Measurements from ENCODE around the gene UBFD1.
"Not testable (repeated sequence)": the region's sequence is repeated elsewhere in the genome, so short reads cannot be mapped to it uniquely, and the experiment has no call there.

Gene UBFD1, protein sequence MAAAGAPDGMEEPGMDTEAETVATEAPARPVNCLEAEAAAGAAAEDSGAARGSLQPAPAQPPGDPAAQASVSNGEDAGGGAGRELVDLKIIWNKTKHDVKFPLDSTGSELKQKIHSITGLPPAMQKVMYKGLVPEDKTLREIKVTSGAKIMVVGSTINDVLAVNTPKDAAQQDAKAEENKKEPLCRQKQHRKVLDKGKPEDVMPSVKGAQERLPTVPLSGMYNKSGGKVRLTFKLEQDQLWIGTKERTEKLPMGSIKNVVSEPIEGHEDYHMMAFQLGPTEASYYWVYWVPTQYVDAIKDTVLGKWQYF

DNA sequence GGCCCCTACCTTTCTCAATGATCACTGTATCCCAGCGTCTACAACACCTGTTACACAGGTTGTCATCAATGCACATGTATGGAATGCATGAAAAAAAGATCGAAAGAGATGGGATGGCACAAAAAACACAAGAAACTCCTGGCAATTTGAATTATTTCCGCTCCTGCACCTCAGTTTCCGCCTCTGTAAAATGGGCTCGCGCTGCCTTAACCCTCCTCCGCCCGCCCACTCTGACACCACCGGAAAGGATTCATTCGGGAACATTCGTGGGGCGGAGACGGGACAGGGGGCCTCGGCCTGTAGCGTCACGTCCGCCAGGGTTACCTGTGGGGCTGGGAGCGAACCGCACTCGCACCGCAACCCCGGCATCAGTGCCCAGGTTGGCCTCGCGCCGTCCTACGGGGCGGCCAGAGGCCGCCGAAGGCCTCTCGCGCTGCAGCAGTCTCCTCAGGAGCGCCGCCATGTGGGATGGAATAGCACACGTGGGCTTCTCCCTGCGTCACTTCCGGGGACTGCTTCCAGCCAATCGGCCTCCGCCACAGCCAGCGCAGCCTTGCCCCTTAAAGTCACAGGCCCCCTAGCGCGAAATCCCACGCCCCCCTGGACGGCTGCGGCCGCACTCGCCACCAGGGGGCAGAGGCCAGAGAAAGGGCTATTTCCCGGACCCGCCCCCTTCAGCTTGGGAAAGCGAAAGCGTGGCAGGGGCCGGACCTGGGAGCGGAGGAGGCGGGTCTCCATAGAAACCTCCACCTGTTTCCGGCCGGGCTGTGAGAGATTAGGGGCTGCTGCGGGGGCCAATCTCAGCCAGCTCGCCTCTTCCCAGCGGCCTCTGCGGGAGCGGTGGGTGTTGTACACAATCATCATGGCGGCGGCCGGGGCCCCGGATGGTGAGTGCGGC lies at the start of gene UBFD1, which contains the start of gene EARS2:
TSS of gene UBFD1 (plus strand) at position 847 of the 898 bp plus-strand sequence. CDS start at position 863, 16 bp downstream.
TSS of gene EARS2 (minus strand) at position 470 of the 898 bp plus-strand sequence. CDS start at position 463, 7 bp downstream.
- H3K4me3 ChIP-seq (ENCODE audit: low read depth in 1 of 2, low read length in 2 of 2): peak within 1 kb of the TSS; percentile 87 to 94
- no peaks in the 10 kb centered on the region for H3K9me3 ChIP-seq (ENCODE audit: control insufficient read depth in 1 of 2, low read length in 2 of 2)
- H3K27me3 ChIP-seq (ENCODE audit: low read depth, low read length): no peaks in the 10 kb centered on the region
- peak within 1 kb of the TSS; percentile 92 for H3K27ac ChIP-seq (ENCODE audit: low read length)
- peaks cover 25 to 42% of the 10 kb centered on the region in 2 donors for H3K36me3 ChIP-seq (ENCODE audit: control insufficient read depth in 1 of 2, insufficient read depth in 2 of 2, low read length in 2 of 2)
- peaks cover 0 to 38% of the 10 kb centered on the region in 2 donors for H3K4me1 ChIP-seq (ENCODE audit: control insufficient read depth in 1 of 2, insufficient read depth in 2 of 2, low read length in 2 of 2)

DNA sequence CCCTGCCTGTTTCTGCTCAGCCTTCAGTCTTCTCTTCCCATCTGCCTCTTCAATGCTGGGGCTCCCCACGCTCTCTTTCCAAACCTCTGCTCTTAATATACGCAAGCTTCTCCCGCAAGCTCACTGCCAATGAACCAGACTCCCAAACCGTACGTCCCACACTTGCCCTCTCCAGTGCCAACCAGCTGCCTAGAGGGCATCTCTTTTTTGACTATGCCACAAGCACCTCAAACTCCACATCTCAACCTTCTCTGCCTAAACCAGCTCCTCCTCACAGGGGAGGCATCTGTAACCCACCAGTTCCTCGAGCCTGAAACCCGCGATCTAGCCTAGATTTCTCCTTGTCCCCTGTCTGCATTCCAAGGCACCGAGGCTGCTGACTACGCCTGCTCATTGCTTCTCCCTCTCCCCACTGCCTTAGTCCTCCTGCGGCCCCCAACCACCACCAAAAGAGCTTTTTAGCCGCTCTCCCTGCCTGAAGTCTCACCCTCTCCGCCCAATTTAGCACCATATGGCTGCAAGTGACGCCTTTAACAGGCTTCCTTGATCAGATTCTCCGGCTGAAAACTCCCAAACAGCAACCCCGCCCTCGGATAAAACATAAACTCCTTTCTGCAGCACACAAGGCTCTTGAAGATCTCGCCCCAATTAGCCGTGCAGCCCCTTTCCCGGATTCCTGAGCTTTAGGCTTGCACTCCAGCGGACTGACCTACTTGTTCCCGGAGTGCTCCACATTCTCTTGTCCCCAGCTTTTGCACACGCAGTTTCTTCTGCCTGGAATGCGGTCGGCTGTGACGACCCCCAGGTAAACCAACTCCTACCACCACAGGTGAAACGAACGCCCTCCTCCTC lies 48.7 kb upstream of the UBFD1 start:
- Histone ChIP-seq H3K27ac (ENCODE audit: low read length) (peak overlapping the region; percentile 36), H3K4me3 (ENCODE audit: low read depth in 1 of 2, low read length in 2 of 2) (peak overlapping the region; percentile 68 to 73), H3K4me1 (ENCODE audit: control insufficient read depth in 1 of 2, insufficient read depth in 2 of 2, low read length in 2 of 2) (peaks cover 3 to 33% of the 10 kb centered on the region in 2 donors), H3K27me3 (ENCODE audit: low read depth, low read length) (no peaks in the 10 kb centered on the region), H3K36me3 (ENCODE audit: control insufficient read depth in 1 of 2, insufficient read depth in 2 of 2, low read length in 2 of 2) (no peaks in the 10 kb centered on the region), H3K9me3 (ENCODE audit: control insufficient read depth in 1 of 2, low read length in 2 of 2) (no peaks in the 10 kb centered on the region)

DNA sequence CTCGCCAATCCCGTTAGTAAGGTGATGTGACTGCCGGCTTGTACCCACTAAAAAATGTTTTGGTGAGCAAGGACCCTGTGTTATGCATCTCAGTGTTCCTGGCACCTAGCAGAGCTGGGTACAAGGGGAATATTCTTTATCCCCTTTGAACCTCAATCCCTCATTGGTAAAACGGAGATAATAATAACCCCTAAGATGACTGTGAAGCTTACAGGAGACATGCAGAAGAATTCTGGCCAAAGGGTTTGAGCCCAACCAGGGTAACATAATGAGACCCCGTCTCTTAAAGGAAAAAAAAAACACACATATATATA lies 48.1 kb upstream of the UBFD1 start:
- peak overlapping the region; percentile 36 for H3K27ac ChIP-seq (ENCODE audit: low read length)
- peak overlapping the region; percentile 68 to 73 for H3K4me3 ChIP-seq (ENCODE audit: low read depth in 1 of 2, low read length in 2 of 2)
- peaks cover 3 to 33% of the 10 kb centered on the region in 2 donors for H3K4me1 ChIP-seq (ENCODE audit: control insufficient read depth in 1 of 2, insufficient read depth in 2 of 2, low read length in 2 of 2)
- no peaks in the 10 kb centered on the region for H3K27me3 ChIP-seq (ENCODE audit: low read depth, low read length)
- peaks cover 0 to 2% of the 10 kb centered on the region in 2 donors for H3K36me3 ChIP-seq (ENCODE audit: control insufficient read depth in 1 of 2, insufficient read depth in 2 of 2, low read length in 2 of 2)
- no peaks in the 10 kb centered on the region for H3K9me3 ChIP-seq (ENCODE audit: control insufficient read depth in 1 of 2, low read length in 2 of 2)

DNA sequence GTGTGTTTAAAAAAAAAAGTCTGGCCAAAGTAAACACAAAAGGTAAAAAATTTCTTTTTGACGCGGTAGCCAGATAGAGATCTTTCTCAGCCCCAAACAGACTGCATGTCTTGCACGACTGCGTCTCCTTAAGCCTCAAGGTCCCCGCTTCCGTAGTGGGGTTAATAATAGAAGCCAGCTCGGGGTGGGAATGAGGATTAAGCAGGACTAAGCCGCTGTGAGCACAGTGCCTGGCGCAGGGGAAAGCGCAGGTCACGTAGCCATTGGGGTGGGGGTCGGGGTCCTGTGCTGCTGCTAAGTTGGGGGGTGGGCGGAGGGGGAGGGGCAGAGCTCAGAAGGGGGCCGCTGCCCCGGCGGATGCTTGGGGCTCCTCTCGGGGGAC lies 47.8 kb upstream of the UBFD1 start:
- Histone ChIP-seq H3K4me1 (ENCODE audit: control insufficient read depth in 1 of 2, insufficient read depth in 2 of 2, low read length in 2 of 2) (peaks cover 3 to 30% of the 10 kb centered on the region in 2 donors), H3K4me3 (ENCODE audit: low read depth in 1 of 2, low read length in 2 of 2) (peak overlapping the region; percentile 68 to 73), H3K27ac (ENCODE audit: low read length) (peak overlapping the region; percentile 36), H3K9me3 (ENCODE audit: control insufficient read depth in 1 of 2, low read length in 2 of 2) (no peaks in the 10 kb centered on the region), H3K36me3 (ENCODE audit: control insufficient read depth in 1 of 2, insufficient read depth in 2 of 2, low read length in 2 of 2) (peaks cover 0 to 6% of the 10 kb centered on the region in 2 donors), H3K27me3 (ENCODE audit: low read depth, low read length) (no peaks in the 10 kb centered on the region)

DNA sequence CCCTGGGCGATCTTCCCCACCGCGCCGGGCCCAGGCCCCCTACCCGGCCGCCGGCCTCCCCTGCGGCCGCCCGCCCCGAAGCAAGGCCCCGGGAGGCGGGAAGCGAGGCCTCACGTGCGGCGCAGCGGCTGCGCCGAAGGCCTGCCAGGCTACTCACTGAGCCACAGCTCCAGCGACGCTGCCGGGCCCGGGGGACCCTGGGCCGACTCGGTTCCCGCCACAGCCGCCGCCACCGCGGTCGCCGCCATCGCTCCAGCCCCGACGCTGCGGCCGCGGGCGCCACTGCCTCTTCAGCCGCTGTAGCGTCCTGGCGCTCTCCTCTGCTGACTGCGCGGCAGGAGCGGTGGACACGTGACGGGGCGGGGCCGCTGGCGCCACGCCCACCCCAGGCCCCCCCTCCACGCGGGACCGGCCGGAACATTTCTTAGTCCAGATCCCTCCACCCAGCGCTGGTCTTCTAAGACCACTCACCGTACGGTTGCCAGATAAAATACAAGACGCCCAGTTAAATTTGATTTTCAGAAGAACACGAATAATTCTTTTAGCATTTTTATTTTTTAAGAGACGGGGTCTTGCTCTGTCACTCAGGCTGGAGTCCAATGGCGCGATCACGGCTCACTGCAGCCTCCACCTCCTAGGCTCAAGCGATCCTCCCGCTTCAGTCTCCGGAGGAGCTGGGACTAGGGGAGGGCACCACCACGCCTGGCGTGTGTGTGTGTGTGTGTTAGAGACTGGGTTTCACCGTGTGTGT lies 47.2 kb upstream of the UBFD1 start, which contains the start of gene GGA2:
TSS of gene GGA2 (minus strand) at position 331 of the 751 bp plus-strand sequence. CDS start at position 248, 83 bp downstream.
- H3K4me1 ChIP-seq (ENCODE audit: control insufficient read depth in 1 of 2, insufficient read depth in 2 of 2, low read length in 2 of 2): peaks cover 3 to 26% of the 10 kb centered on the region in 2 donors
- H3K27ac ChIP-seq (ENCODE audit: low read length): peak within 1 kb of the TSS; percentile 36
- H3K4me3 ChIP-seq (ENCODE audit: low read depth in 1 of 2, low read length in 2 of 2): peak within 1 kb of the TSS; percentile 68 to 73
- H3K36me3 ChIP-seq (ENCODE audit: control insufficient read depth in 1 of 2, insufficient read depth in 2 of 2, low read length in 2 of 2): peaks cover 0 to 7% of the 10 kb centered on the region in 2 donors
- H3K27me3 ChIP-seq (ENCODE audit: low read depth, low read length): no peaks in the 10 kb centered on the region
- no peaks in the 10 kb centered on the region for H3K9me3 ChIP-seq (ENCODE audit: control insufficient read depth in 1 of 2, low read length in 2 of 2)

DNA sequence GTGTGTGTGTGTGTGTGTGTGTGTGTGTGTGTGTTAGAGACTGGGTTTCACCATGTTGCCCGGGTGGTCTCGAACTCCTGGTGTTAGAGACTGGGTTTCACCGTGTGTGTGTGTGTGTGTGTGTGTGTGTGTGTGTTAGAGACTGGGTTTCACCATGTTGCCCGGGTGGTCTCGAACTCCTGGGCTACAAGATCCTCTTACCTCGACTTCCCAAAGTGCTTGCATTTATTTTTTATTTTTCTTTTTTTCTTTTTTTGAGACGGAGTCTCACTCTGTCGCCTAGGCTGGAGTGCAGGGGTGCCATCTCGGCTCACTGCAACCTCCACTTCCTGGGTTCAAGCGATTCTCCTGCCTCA lies 46.6 kb upstream of the UBFD1 start:
- H3K4me3 ChIP-seq (ENCODE audit: low read depth in 1 of 2, low read length in 2 of 2): peak overlapping the region; percentile 61 to 73
- H3K27me3 ChIP-seq (ENCODE audit: low read depth, low read length); H3K36me3 ChIP-seq (ENCODE audit: control insufficient read depth in 1 of 2, insufficient read depth in 2 of 2, low read length in 2 of 2); H3K27ac ChIP-seq (ENCODE audit: low read length); H3K9me3 ChIP-seq (ENCODE audit: control insufficient read depth in 1 of 2, low read length in 2 of 2): not testable (repeated sequence)
- H3K4me1 ChIP-seq (ENCODE audit: control insufficient read depth in 1 of 2, insufficient read depth in 2 of 2, low read length in 2 of 2): peaks cover 3 to 20% of the 10 kb centered on the region in 2 donors

DNA sequence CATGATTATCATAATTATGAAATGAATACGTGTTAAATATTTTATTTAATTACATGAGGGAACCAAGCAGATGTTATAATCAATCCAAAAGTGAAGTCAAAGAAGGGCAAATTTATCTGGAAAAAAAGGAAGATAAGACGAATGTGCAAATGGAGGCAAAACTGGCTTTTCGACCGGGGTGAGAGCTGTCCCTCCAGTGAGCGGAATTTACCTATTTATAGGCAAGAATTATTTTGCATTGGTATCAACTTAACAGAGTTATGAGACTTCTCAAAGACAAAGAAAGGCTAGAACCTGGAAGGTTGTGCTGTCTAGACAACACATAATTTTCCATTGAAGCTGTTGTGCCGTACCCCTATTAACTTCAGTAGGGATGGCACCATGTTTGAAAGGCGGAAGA lies 45.8 kb upstream of the UBFD1 start:
- peaks cover 0 to 9% of the 10 kb centered on the region in 2 donors for H3K36me3 ChIP-seq (ENCODE audit: control insufficient read depth in 1 of 2, insufficient read depth in 2 of 2, low read length in 2 of 2)
- H3K27ac ChIP-seq (ENCODE audit: low read length): no peak overlapping the region
- H3K4me1 ChIP-seq (ENCODE audit: control insufficient read depth in 1 of 2, insufficient read depth in 2 of 2, low read length in 2 of 2): peaks cover 3 to 16% of the 10 kb centered on the region in 2 donors
- no peaks in the 10 kb centered on the region for H3K9me3 ChIP-seq (ENCODE audit: control insufficient read depth in 1 of 2, low read length in 2 of 2)
- H3K4me3 ChIP-seq (ENCODE audit: low read depth in 1 of 2, low read length in 2 of 2): no peak overlapping the region
- H3K27me3 ChIP-seq (ENCODE audit: low read depth, low read length): no peaks in the 10 kb centered on the region

DNA sequence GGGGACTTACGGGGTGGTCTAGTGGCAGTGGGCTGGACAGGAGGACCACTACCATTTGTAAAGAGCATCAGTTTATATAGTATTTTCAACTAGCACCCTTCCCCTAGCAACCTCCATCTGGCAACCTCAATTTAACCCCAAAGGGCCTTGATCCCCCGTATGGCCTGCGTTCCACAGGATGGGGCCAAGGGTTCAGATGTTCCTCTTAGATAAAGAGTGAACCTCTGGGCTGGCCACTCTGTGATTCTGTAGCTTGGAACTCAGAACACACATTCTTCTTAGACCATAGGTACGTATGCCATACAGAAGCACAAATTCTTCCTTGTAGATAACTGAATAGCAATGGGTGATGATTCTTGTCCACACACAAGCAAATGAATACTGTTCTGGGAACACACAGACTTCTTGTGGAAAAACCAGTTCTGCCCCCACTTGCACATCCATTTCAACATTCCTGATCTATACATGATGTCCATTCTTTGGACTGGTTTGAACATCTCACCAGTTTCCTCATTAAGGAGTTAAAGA lies 45.3 kb upstream of the UBFD1 start:
- Histone ChIP-seq H3K27ac (ENCODE audit: low read length) (no peak overlapping the region), H3K27me3 (ENCODE audit: low read depth, low read length) (no peaks in the 10 kb centered on the region), H3K9me3 (ENCODE audit: control insufficient read depth in 1 of 2, low read length in 2 of 2) (no peaks in the 10 kb centered on the region), H3K36me3 (ENCODE audit: control insufficient read depth in 1 of 2, insufficient read depth in 2 of 2, low read length in 2 of 2) (peaks cover 0 to 10% of the 10 kb centered on the region in 2 donors), H3K4me1 (ENCODE audit: control insufficient read depth in 1 of 2, insufficient read depth in 2 of 2, low read length in 2 of 2) (peaks cover 3 to 16% of the 10 kb centered on the region in 2 donors), H3K4me3 (ENCODE audit: low read depth in 1 of 2, low read length in 2 of 2) (no peak overlapping the region)

DNA sequence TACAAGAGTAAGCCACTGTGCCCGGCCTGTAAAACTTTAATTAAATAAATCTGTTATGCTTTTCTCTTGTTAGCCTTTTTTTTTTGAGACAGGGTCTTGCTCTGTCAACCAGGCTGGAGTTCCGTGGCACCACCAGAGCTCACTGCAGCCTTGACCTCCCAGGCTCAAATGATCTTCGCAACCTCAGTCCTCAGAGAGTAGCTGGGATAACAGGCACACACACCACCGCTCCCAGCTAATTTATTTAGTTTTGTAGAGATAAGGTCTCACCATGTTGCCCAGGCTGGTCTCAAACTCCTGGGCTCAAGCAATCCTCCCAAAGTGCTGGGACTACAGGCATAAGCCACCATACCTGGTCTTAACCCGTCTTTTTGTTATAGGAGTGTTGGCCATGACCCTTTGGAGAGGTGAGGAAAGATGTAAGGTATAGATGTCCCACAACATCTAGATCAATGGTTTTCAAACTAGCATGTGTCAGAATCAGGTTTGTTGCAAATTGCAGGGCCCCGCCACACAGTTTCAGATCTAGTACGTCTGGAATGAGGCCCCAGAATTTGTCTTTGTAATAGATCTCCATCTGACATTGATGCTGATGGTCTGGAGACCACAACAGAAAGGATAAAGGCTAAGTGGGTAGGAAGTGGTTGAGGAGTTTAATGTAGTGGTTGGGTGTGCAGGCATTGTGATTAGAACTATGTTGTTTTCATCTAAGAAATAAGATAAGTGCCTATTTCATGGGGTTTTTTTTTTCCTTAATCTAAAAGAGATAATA lies 43.0 kb upstream of the UBFD1 start:
- H3K9me3 ChIP-seq (ENCODE audit: control insufficient read depth in 1 of 2, low read length in 2 of 2): no peaks in the 10 kb centered on the region
- H3K36me3 ChIP-seq (ENCODE audit: control insufficient read depth in 1 of 2, insufficient read depth in 2 of 2, low read length in 2 of 2): peaks cover 2 to 17% of the 10 kb centered on the region in 2 donors
- no peaks in the 10 kb centered on the region for H3K27me3 ChIP-seq (ENCODE audit: low read depth, low read length)
- no peak overlapping the region for H3K4me3 ChIP-seq (ENCODE audit: low read depth in 1 of 2, low read length in 2 of 2)
- no peak overlapping the region for H3K27ac ChIP-seq (ENCODE audit: low read length)
- no peaks in the 10 kb centered on the region for H3K4me1 ChIP-seq (ENCODE audit: control insufficient read depth in 1 of 2, insufficient read depth in 2 of 2, low read length in 2 of 2)

DNA sequence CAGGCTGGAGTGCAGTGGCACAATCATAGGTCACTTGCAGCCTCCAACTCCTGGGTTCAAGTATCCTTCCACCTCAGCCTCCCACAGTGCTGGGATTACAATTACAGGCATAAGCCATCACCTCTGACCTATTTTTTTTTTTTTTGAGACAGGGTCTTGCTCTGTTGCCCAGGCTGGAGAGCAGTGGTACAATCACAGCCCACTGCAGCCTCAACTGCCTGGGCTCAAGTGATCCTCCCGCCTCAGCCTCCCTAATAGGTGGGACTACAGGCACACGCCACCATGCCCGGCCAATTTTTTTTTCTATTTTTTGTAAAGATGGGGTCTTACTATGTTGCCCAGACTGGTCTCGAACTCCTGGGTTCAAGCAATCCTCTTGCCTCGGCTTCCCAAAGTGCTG lies 41.6 kb upstream of the UBFD1 start:
- H3K27ac ChIP-seq (ENCODE audit: low read length): no peak overlapping the region
- no peaks in the 10 kb centered on the region for H3K27me3 ChIP-seq (ENCODE audit: low read depth, low read length)
- peaks cover 4 to 18% of the 10 kb centered on the region in 2 donors for H3K36me3 ChIP-seq (ENCODE audit: control insufficient read depth in 1 of 2, insufficient read depth in 2 of 2, low read length in 2 of 2)
- no peaks in the 10 kb centered on the region for H3K4me1 ChIP-seq (ENCODE audit: control insufficient read depth in 1 of 2, insufficient read depth in 2 of 2, low read length in 2 of 2)
- H3K9me3 ChIP-seq (ENCODE audit: control insufficient read depth in 1 of 2, low read length in 2 of 2): no peaks in the 10 kb centered on the region
- H3K4me3 ChIP-seq (ENCODE audit: low read depth in 1 of 2, low read length in 2 of 2): no peak overlapping the region

All from muscle layer of duodenum (tissue), 2 donors.